CD1c-positive myeloid dendritic cell (primary cell): ENCODE results near the gene TSPAN3.

Source experiments
- DNase-seq: peaks from one replicate; pipeline ENCODE4 v3.0.0-alpha.2; 2016; ENCODE audit errors: extremely low spot score

Gene TSPAN3

DNA sequence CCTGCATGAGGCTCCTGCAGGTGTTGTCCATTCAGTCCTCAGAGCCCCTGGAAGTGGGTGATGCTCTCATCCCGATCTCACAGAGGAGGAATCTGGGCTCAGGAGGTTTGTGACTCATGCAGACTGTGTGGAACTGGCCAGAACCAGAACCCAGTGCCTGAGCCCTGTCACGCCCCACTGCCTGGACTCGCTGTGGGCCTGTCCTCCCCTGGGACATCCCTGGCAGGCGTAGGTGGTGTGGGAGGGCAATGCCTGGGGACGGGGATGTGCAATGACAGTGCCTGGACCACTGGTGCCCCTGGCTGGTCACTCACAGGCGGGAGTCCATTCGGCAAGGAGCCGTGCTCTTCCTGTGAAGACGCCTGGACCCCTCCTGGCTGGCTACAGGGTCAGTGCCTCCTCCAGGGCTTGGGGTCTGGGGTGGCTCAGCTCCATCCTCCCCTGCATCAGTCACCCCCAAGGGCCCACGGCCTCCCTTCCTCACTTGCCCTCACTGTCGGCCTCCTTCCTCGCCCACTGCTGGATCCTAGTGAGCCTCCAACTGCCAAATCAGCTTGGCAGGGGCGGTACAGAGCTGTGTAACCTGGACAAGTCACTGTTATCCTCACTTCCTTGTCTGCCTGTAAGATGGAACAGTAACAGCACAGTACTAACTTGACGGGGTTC is 61.1 kb downstream of the TSPAN3 start:
- DNase-seq: no peak

- no peak for DNase-seq
These were observed 61.7 kb downstream of the TSPAN3 start for GRCh38 chr15:77009176-77009575.

DNA sequence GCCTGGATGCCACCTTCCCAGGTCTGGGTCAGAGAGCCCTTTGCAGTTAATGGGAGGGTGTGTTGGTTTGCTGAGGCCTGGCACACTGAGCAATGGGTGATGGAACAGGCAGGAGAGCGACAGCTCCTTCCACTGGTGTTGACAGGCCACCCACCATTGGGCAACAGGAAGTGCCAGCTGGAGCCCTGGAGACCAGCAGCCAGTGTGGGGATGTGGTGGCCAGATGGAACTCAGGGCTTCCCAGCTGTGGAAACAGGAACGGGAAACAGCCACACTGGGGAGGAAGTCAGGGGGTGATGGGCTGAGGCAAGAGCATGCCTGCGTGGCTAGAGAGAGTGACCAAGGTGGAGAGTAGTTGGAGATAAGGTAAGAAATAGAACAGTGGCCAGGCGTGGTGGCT is 66.7 kb downstream of the TSPAN3 start:
- DNase-seq: peak; percentile 87

DNA sequence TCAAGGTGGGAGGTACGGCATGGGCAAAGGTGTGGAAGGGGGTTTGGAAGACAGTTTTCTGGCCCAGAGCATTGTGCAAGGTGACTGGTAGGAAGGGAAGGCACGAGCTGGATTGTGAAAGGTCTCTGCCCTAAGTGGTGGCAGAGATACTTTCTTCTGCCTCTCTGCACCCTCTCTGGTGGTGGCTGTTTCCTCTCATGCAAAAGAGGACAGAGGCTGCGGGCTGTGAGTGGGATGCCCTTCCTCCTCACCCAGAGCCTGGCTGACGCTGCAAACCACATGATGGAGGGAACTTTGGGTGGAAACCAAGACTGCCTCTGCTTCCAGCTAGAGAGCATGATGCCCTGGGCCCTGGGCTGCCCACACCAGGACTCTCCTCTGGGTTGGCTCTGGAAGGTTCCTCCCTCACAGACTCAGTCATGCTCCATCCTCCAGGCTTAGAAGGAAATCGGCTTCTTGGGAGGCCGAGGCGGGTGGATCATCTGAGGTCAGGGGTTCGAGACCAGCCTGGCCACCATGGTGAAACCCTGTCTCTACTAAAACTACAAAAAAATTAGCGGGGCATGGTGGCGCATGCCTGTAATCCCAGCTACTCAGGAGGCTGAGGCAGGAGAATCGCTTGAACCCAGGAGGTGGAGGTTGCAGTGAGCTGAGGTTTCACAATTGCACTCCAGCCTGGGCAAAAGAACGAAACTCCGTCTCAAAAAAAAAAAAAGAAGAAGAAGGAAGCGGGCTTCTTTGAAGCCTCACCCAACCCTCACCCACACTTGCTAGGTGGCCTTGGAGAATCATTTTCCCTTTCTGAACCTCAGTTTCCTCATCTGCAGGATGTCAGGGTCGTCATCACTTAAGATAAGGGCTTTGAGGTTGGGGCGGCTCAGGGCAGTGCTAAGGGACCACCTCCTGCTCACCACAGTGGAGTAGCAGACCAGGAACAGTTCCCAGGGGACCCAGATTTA is 67.7 kb downstream of the TSPAN3 start:
- DNase-seq: peak; percentile 91

DNA sequence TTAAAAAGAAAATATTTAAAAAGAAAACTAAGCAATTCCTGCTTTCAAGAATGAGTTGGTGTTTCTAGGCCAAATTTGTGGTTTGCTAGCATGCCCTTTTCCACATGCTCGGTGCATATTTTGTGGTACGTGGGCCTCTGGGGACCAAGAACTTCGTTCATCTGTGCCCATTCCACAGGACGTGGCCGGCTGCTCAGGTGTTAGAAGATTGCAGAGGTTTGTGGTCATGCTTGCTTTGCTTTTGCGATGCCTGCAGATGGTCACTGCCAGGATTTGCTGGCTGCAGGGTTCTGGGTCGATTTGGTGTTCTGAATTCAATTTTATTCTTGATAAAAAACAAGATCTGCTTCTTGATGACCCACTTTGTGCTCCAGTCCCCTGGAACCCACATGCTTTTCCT is 68.5 kb downstream of the TSPAN3 start:
- no peak for DNase-seq

DNA sequence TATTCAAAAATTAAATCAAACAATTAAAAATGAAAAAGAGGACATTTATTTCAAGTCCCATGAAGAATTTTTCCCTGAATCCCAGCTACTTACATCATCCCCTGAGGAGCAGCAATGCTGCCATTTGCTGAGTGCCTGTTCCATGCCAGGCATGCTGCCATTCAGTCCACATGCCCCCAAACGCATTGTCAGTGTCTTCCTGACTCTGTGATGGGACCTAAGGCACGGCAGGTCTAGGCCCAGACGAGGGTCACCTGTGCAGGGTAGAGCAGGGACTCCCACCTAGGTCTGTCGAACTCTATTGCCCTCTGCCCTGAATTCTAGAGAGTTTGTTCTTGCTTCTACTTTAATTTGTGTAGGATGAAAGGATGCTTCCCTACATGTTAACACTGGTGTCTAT is 68.9 kb downstream of the TSPAN3 start:
- DNase-seq: no peak

DNA sequence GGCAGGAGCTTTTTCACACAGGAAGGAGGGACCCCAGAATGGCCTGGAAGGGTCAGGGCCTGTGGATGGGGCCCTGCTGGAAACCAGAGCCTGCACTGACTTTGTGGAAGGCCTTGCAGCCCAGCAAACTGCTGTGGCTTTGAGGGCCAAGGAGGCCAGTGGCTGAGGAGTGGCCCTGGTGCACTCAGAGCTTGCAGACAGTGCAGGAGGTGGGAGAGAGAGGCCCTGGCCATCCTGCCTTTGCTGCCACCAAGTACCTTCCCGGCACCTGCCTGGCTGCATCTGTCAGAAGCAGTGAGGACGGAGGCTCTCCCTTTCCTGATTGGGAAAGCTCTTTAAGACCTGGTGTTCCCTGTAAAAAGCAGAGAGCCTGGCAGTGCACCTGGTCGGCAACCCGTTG is 69.6 kb downstream of the TSPAN3 start:
- DNase-seq: no peak

- no peak for DNase-seq
These were observed 70.9 kb downstream of the TSPAN3 start for GRCh38 chr15:76999996-77000395.

- no peak for DNase-seq
These were observed 72.1 kb downstream of the TSPAN3 start for GRCh38 chr15:76998663-76999285.

DNA sequence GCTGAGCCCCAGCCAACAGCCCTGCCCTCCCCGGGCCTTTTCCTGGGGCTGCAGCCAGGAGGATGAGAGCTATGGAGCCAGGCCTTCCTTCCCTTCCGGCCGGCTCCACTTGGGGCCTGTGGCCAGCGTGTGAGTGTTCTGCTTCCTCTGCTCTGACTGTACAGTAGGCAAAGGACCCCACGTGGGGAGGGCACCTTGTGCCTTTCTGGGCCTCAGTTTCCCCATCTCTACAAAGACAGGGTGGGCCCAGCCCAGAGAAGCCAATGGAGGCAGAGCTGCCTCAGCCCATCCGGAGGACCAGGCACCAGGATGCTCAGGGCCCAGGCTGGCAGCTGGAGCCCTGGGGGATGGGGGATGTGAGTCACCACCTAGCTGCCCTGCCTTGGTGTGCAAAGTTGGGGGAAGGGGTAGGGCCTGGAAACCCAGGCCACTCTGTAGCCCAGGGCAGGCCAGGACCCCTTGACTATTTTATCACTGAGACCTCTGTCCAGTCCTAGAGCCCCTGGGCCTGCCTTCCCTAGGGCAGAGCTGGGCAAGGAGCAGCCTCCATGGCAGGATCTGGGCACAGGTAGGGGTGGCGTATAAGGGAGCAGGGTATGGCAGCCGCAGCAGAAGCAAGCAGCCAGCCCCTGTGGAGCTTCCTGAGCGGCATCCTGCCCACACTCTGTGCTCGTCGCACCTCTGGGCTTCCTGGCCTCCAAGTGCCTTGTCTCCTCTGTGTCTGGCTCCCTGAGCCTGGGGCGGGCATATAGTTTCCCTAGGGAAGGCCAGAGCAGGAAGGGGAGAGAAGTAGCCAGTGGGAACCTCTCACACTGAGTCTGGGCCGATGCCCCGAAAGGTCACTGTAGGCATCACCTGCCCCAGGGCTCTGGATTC is 74.1 kb downstream of the TSPAN3 start:
- peak; percentile 32 for DNase-seq

- no peak for DNase-seq
These were observed 74.8 kb downstream of the TSPAN3 start for GRCh38 chr15:76996076-76996525.

DNA sequence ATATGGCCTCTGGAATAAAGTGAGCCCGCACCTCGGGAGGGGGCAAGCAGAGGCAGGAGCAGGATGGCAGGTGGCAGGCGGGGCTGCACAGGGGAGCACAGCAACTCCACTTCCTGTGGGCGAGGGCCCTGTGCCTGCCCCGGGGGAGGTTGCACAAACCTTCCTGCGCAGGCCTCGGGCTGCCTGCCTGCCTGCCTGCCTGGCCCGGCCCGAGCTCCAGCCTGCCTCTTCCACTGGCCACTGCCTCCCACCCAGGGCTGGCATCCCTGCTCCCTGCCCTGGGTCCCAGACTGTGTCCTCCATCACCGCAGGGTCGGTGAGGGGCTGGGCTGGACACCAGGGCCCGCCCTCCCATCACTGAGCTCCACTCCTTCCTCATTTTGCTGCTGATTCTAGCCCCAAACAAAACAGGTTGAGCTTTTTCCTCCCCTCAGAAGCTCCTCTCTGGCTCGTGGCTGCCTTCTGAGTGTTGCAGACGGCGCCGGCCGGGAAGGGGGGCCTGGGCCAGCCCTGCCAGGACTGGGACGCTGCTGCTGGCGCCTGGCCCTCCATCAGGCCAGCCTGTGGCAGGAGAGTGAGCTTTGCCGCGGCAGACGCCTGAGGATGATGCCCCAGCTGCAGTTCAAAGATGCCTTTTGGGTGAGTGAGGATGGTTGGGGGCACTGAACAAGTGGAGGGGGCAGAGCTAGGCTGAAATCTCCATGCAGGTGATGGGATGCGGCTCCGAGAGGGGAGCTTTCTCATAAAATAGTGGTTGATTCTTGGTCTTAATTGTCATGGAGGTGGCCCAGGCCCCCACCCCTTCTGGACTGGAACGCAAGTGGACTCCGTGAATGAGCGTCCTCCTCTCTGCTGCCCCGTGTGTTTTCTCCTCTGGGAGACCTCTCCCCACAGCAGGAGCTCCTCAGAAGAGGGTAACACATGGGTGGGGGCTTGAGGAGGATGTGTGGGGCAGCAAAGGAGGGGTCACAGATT is 75.7 kb downstream of the TSPAN3 start, which contains the start of gene PSTPIP1:
PSTPIP1 (plus strand) TSS at position 156 of the 975 bp plus-strand sequence; CDS start at position 604, 448 bp downstream.
- peak; percentile 51 for DNase-seq

DNA sequence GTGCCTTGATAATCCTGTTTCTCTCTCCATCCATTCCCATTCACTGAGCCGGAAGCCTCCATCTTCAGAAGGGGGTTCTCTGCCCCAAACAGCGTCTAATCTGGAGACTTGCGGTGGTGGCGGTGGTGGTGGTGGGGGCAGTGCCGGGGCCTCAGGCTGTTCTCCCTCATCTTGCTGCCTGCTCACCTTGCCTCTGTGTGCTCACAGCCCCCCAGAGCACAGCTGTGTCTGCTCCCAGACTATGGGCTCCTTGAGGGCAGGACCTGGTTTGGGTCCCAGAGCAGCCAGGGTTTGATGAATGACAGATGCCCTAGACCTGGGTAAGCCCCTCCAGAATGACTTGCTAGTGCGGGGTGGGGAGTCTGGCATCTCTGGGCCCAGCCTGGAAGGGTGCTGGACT is 76.4 kb downstream of the TSPAN3 start:
- DNase-seq: no peak

DNA sequence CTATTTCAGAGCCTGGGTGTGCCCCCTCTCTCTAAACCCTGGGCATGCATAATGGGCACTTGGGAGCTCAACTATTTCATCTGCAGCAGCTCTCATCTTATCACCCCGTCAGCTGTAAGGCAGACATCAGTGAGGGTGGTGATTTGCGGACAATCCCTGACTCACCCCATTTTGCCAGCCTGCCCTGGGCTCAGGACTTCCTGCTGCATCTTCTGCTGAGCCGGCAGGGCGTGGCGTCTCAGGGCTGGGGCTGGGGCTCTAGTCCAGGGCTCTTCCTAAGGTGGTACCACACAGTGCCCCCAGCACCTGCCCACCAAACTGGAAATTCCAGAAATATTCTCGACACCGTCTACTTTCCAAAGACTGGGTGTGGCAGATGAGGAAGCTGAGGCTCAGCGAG is 76.9 kb downstream of the TSPAN3 start:
- DNase-seq: peak; percentile 66

DNA sequence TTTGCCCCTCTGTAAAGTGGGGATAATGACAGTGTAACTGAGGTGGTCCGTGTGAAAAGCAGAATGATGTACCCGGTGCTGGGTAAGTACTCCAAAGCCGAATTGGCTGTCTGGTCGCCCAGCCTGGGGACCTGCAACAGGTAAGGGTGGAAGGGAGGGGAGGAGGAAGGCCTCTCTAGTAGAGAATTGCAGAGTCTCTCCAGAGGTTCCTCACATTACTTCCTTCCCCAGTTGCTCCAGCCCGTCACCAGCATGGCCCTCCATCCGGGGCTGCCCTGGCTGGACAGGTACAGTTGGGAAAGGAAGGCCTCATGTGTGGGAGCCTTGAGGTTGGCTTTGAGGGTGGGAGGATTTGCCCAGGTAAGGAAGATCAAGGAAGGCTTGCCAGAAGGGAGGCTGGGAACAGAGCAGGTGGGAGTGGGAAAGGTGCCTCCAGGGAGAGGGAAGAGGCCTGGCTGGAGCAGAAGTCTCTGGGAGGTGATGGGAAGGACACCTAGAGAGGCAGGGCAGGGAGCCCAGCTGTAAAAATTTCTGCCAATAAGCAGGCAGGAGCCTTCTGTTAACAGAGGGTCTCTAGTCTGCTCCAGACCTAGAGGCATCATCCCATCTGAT is 77.7 kb downstream of the TSPAN3 start:
- no peak for DNase-seq

- peak; percentile 57 for DNase-seq
These were observed 78.9 kb downstream of the TSPAN3 start for GRCh38 chr15:76991741-76992645.
